GM23338 (cell line): ENCODE measurements around the gene EFR3B. TPM values are rescaled to one million over a fixed set of nuclear protein-coding genes. Genes with fewer than 3 reads are reported as not detected.

Experiments used
- ATAC-seq: fragments of 200-7000 bp; cut with Tn5 transposase; 3 replicates; pipeline ENCODE4 v1.9.1; 2020
- DNase-seq: peaks from one replicate; pipeline ENCODE4 v3.0.0-alpha.2; 2015; ENCODE audit warnings: low spot score
- H2AFZ ChIP-seq: fragments of 200-600 bp; sonication (generic); 2 replicates; pipeline ENCODE4 v1.8.0; 2016; ENCODE audit warnings: antibody characterized with exemption, mild to moderate bottlenecking, moderate library complexity
- H3F3A ChIP-seq: fragments of 200-600 bp; sonication (generic); replicated peaks from 2 replicates; pipeline ENCODE4 v1.8.0; 2017; ENCODE audit warnings: antibody characterized with exemption, mixed run types, low read depth
- H3K27ac ChIP-seq: fragments of 200-600 bp; sonication (generic); 2 replicates; pipeline ENCODE4 v1.6.1; 2016; ENCODE audit warnings: low read depth
- H3K27me3 ChIP-seq: fragments of 200-600 bp; sonication (generic); 2 replicates; pipeline ENCODE4 v1.8.0; 2016; ENCODE audit warnings: mild to moderate bottlenecking, mixed run types, moderate library complexity; ENCODE audit not compliant: insufficient read depth
- H3K36me3 ChIP-seq: fragments of 200-600 bp; sonication (generic); 2 replicates; pipeline ENCODE4 v1.8.0; 2016; ENCODE audit warnings: mild to moderate bottlenecking; ENCODE audit not compliant: insufficient read depth
- H3K4me1 ChIP-seq: fragments of 200-600 bp; sonication (generic); 2 replicates; pipeline ENCODE4 v1.8.0; 2016; ENCODE audit warnings: mild to moderate bottlenecking, moderate library complexity; ENCODE audit not compliant: insufficient read depth
- H3K4me2 ChIP-seq: fragments of 200-600 bp; sonication (generic); 2 replicates; pipeline ENCODE4 v1.7.1; 2017; ENCODE audit warnings: mixed run types
- H3K4me3 ChIP-seq: fragments of 200-600 bp; sonication (generic); 2 replicates; pipeline ENCODE4 v1.6.1; 2016; ENCODE audit warnings: mixed run types
- H3K79me2 ChIP-seq: fragments of 200-600 bp; sonication (generic); replicated peaks from 2 replicates; pipeline ENCODE4 v1.8.0; 2017; ENCODE audit warnings: mild to moderate bottlenecking; ENCODE audit not compliant: insufficient read depth
- H3K9me2 ChIP-seq: fragments of 200-600 bp; sonication (generic); 2 replicates; pipeline ENCODE4 v1.8.0; 2017; ENCODE audit not compliant: insufficient read depth
- H4K20me1 ChIP-seq: fragments of 200-600 bp; sonication (generic); replicated peaks from 2 replicates; pipeline ENCODE4 v1.8.0; 2017; ENCODE audit warnings: mild to moderate bottlenecking; ENCODE audit not compliant: insufficient read depth
- H3K27ac Mint-ChIP-seq: 2 replicates; pipeline ENCODE4 v1.8.0; 2020; ENCODE audit warnings: inconsistent platforms, mild to moderate bottlenecking, moderate library complexity, mixed read lengths
- H3K27me3 Mint-ChIP-seq: 3 replicates; pipeline ENCODE4 v1.8.0; 2022; ENCODE audit warnings: low read depth, mild to moderate bottlenecking, moderate library complexity, mixed read lengths, inconsistent platforms; ENCODE audit not compliant: insufficient read depth, poor library complexity
- H3K36me3 Mint-ChIP-seq: 3 replicates; pipeline ENCODE4 v1.8.0; 2021; ENCODE audit warnings: low read depth, mild to moderate bottlenecking, inconsistent platforms, moderate library complexity, mixed read lengths
- H3K4me1 Mint-ChIP-seq: 3 replicates; pipeline ENCODE4 v1.8.0; 2020; ENCODE audit warnings: mild to moderate bottlenecking, inconsistent platforms, mixed read lengths
- H3K4me3 Mint-ChIP-seq: 3 replicates; pipeline ENCODE4 v1.8.0; 2021; ENCODE audit warnings: moderate library complexity, mild to moderate bottlenecking, inconsistent platforms, mixed read lengths
- H3K9me3 Mint-ChIP-seq: 3 replicates; pipeline ENCODE4 v1.8.0; 2020; ENCODE audit warnings: moderate library complexity, mild to moderate bottlenecking, inconsistent platforms, mixed read lengths
- CREB1 ChIP-seq: fragments of 250-450 bp; sonication (Bioruptor Pico); IDR thresholded peaks from 2 replicates; pipeline ENCODE4 v1.5.0; 2020; ENCODE audit warnings: low read depth, mild to moderate bottlenecking, moderate library complexity
- EZH2 ChIP-seq: fragments of 200-600 bp; sonication (generic); IDR thresholded peaks from one replicate; pipeline ENCODE4 v1.8.0; 2017; ENCODE audit warnings: antibody characterized with exemption, mild to moderate bottlenecking, low read depth; ENCODE audit not compliant: unreplicated experiment
- EZH2phosphoT487 ChIP-seq: fragments of 200-600 bp; sonication (generic); IDR thresholded peaks from one replicate; pipeline ENCODE4 v1.8.1; 2018; ENCODE audit warnings: antibody characterized with exemption; ENCODE audit not compliant: unreplicated experiment
- JUNB ChIP-seq: IDR thresholded peaks from one replicate; pipeline ENCODE4 v1.6.1; 2016; ENCODE audit warnings: antibody characterized with exemption; ENCODE audit not compliant: unreplicated experiment
- NANOG ChIP-seq: IDR thresholded peaks from 2 replicates; pipeline ENCODE4 v1.6.1; 2016; ENCODE audit warnings: antibody characterized with exemption, borderline replicate concordance
- POLR2AphosphoS5 ChIP-seq: IDR thresholded peaks from 2 replicates; pipeline ENCODE4 v1.6.1; 2016; ENCODE audit warnings: antibody characterized with exemption, low read depth
- STAT1 ChIP-seq: IDR thresholded peaks from one replicate; pipeline ENCODE4 v1.6.1; 2016; ENCODE audit warnings: antibody characterized with exemption; ENCODE audit not compliant: unreplicated experiment
- ZNF114 ChIP-seq: fragments of 250-450 bp; sonication (Bioruptor Pico); IDR thresholded peaks from 2 replicates; pipeline ENCODE4 v1.5.0; 2020; ENCODE audit warnings: mild to moderate bottlenecking, moderate library complexity
- ZNF331 ChIP-seq: fragments of 250-450 bp; sonication (Bioruptor Pico); IDR thresholded peaks from 2 replicates; pipeline ENCODE4 v1.5.0; 2020; ENCODE audit warnings: low read depth, mild to moderate bottlenecking, moderate library complexity
- polyA plus RNA-seq: library from polyadenylated mRNA; unstranded; fragments of >200 nt; fragmentation: Nextera tagmentation; extraction: Ambion mirVana; gene quantifications from 2 replicates; pipeline ENCODE4 v1.2.1, GENCODE V29; 2016
- total RNA-seq: library from RNA; depleted of rRNA; stranded (reverse); fragments of >200 nt; shearing (Covaris generic); gene quantifications from 2 replicates; pipeline ENCODE4 v1.2.3, GENCODE V29; 2014
- TF ChIP-seq, protein P1 (sequence below): fragments of 250-450 bp; sonication (Bioruptor Pico); IDR thresholded peaks from 2 replicates; pipeline ENCODE4 v1.5.0; 2020; ENCODE audit warnings: mild to moderate bottlenecking, moderate library complexity
- TF ChIP-seq, protein P2 (sequence below), 2 experiments: fragments of 200-600 bp in 1 of 2; sonication (generic) in 1 of 2; conservative IDR thresholded peaks; 2 replicates each; pipeline versions ENCODE4 v1.5.1 to v1.6.1; 2016 to 2017; ENCODE audit warnings: antibody characterized with exemption in 2 of 2, low read depth in 2 of 2, mild to moderate bottlenecking in 2 of 2, moderate library complexity in 1 of 2
- TF ChIP-seq, protein P3 (sequence below): IDR thresholded peaks from one replicate; pipeline ENCODE4 v1.6.1; 2018; ENCODE audit warnings: antibody characterized with exemption; ENCODE audit not compliant: unreplicated experiment
- TF ChIP-seq, protein P4 (sequence below): IDR thresholded peaks from 2 replicates; pipeline ENCODE4 v1.6.1; 2016; ENCODE audit warnings: antibody characterized with exemption

EFR3B gene
- total and polyA plus RNA-seq, 2 experiments from 2014 or later: 3.3 to 10.7 TPM

DNA sequence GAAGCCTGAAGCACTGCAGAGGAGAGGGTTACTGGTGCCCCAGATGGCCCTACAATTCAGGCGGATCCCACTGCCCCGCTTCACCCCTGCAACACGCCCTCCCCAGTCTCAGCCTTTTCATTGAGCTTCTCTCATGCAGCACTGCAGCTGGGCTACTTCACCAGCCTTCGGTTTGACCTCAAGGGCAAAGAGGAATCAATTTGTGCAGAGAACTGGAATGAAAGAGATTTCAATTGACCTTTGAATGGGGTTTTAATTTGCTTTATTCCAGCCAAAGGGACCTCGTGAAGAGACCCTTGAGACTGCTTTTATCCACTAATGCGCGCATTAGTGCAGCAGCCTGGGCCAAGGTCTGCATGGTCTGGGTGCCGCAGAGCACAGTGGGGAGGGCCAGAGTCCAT, 135.3 kb downstream of the EFR3B start:
- H3K27me3 ChIP-seq: no peaks in the 10 kb centered on the region
- no peaks in the 10 kb centered on the region for H3K9me2 ChIP-seq
- no peak overlapping the region for H3K27ac Mint-ChIP-seq
- H3K4me2 ChIP-seq: no peak overlapping the region
- ATAC-seq: no peak
- DNase-seq: no peak
- H3K36me3 ChIP-seq: no peaks in the 10 kb centered on the region
- H3K27me3 Mint-ChIP-seq: peaks cover 2% of the 10 kb centered on the region
- H4K20me1 ChIP-seq: no peaks in the 10 kb centered on the region
- no peaks in the 10 kb centered on the region for H3K4me1 ChIP-seq
- no peak overlapping the region for H3K27ac ChIP-seq
- no peaks in the 10 kb centered on the region for H3K4me1 Mint-ChIP-seq
- H3K79me2 ChIP-seq: no peaks in the 10 kb centered on the region
- no peaks in the 10 kb centered on the region; the same call in 2 of the 3 replicates for H3K9me3 Mint-ChIP-seq
- H3K4me3 ChIP-seq: no peak overlapping the region
- H2AFZ ChIP-seq: peak overlapping the region; percentile 52; the same call in 1 of the 2 replicates
- H3K4me3 Mint-ChIP-seq: no peak overlapping the region
- H3K36me3 Mint-ChIP-seq: no peaks in the 10 kb centered on the region
- H3F3A ChIP-seq: no peaks in the 10 kb centered on the region
- TF ChIP-seq, protein P1, sequence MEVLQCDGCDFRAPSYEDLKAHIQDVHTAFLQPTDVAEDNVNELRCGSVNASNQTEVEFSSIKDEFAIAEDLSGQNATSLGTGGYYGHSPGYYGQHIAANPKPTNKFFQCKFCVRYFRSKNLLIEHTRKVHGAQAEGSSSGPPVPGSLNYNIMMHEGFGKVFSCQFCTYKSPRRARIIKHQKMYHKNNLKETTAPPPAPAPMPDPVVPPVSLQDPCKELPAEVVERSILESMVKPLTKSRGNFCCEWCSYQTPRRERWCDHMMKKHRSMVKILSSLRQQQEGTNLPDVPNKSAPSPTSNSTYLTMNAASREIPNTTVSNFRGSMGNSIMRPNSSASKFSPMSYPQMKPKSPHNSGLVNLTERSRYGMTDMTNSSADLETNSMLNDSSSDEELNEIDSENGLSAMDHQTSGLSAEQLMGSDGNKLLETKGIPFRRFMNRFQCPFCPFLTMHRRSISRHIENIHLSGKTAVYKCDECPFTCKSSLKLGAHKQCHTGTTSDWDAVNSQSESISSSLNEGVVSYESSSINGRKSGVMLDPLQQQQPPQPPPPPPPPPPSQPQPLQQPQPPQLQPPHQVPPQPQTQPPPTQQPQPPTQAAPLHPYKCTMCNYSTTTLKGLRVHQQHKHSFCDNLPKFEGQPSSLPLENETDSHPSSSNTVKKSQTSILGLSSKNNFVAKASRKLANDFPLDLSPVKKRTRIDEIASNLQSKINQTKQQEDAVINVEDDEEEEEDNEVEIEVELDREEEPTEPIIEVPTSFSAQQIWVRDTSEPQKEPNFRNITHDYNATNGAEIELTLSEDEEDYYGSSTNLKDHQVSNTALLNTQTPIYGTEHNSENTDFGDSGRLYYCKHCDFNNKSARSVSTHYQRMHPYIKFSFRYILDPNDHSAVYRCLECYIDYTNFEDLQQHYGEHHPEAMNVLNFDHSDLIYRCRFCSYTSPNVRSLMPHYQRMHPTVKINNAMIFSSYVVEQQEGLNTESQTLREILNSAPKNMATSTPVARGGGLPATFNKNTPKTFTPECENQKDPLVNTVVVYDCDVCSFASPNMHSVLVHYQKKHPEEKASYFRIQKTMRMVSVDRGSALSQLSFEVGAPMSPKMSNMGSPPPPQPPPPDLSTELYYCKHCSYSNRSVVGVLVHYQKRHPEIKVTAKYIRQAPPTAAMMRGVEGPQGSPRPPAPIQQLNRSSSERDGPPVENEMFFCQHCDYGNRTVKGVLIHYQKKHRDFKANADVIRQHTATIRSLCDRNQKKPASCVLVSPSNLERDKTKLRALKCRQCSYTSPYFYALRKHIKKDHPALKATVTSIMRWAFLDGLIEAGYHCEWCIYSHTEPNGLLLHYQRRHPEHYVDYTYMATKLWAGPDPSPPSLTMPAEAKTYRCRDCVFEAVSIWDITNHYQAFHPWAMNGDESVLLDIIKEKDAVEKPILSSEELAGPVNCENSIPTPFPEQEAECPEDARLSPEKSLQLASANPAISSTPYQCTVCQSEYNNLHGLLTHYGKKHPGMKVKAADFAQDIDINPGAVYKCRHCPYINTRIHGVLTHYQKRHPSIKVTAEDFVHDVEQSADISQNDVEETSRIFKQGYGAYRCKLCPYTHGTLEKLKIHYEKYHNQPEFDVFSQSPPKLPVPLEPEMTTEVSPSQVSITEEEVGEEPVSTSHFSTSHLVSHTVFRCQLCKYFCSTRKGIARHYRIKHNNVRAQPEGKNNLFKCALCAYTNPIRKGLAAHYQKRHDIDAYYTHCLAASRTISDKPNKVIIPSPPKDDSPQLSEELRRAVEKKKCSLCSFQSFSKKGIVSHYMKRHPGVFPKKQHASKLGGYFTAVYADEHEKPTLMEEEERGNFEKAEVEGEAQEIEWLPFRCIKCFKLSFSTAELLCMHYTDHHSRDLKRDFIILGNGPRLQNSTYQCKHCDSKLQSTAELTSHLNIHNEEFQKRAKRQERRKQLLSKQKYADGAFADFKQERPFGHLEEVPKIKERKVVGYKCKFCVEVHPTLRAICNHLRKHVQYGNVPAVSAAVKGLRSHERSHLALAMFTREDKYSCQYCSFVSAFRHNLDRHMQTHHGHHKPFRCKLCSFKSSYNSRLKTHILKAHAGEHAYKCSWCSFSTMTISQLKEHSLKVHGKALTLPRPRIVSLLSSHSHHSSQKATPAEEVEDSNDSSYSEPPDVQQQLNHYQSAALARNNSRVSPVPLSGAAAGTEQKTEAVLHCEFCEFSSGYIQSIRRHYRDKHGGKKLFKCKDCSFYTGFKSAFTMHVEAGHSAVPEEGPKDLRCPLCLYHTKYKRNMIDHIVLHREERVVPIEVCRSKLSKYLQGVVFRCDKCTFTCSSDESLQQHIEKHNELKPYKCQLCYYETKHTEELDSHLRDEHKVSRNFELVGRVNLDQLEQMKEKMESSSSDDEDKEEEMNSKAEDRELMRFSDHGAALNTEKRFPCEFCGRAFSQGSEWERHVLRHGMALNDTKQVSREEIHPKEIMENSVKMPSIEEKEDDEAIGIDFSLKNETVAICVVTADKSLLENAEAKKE (CRISPR knock-in tag): no peak
- TF ChIP-seq POLR2AphosphoS5 (no peak), ZNF114 (CRISPR knock-in tag) (no peak), NANOG (no peak), JUNB (no peak), EZH2 (no peak), CREB1 (CRISPR knock-in tag) (no peak), EZH2phosphoT487 (no peak), STAT1 (no peak), ZNF331 (CRISPR knock-in tag) (no peak)
- TF ChIP-seq, protein P2, sequence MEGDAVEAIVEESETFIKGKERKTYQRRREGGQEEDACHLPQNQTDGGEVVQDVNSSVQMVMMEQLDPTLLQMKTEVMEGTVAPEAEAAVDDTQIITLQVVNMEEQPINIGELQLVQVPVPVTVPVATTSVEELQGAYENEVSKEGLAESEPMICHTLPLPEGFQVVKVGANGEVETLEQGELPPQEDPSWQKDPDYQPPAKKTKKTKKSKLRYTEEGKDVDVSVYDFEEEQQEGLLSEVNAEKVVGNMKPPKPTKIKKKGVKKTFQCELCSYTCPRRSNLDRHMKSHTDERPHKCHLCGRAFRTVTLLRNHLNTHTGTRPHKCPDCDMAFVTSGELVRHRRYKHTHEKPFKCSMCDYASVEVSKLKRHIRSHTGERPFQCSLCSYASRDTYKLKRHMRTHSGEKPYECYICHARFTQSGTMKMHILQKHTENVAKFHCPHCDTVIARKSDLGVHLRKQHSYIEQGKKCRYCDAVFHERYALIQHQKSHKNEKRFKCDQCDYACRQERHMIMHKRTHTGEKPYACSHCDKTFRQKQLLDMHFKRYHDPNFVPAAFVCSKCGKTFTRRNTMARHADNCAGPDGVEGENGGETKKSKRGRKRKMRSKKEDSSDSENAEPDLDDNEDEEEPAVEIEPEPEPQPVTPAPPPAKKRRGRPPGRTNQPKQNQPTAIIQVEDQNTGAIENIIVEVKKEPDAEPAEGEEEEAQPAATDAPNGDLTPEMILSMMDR (conservative IDR thresholded peaks at IDR 0.05; ENCODE audit: low read depth in 2 of 2): no peak
- TF ChIP-seq, protein P3, sequence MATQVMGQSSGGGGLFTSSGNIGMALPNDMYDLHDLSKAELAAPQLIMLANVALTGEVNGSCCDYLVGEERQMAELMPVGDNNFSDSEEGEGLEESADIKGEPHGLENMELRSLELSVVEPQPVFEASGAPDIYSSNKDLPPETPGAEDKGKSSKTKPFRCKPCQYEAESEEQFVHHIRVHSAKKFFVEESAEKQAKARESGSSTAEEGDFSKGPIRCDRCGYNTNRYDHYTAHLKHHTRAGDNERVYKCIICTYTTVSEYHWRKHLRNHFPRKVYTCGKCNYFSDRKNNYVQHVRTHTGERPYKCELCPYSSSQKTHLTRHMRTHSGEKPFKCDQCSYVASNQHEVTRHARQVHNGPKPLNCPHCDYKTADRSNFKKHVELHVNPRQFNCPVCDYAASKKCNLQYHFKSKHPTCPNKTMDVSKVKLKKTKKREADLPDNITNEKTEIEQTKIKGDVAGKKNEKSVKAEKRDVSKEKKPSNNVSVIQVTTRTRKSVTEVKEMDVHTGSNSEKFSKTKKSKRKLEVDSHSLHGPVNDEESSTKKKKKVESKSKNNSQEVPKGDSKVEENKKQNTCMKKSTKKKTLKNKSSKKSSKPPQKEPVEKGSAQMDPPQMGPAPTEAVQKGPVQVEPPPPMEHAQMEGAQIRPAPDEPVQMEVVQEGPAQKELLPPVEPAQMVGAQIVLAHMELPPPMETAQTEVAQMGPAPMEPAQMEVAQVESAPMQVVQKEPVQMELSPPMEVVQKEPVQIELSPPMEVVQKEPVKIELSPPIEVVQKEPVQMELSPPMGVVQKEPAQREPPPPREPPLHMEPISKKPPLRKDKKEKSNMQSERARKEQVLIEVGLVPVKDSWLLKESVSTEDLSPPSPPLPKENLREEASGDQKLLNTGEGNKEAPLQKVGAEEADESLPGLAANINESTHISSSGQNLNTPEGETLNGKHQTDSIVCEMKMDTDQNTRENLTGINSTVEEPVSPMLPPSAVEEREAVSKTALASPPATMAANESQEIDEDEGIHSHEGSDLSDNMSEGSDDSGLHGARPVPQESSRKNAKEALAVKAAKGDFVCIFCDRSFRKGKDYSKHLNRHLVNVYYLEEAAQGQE: no peak
- TF ChIP-seq, protein P4, sequence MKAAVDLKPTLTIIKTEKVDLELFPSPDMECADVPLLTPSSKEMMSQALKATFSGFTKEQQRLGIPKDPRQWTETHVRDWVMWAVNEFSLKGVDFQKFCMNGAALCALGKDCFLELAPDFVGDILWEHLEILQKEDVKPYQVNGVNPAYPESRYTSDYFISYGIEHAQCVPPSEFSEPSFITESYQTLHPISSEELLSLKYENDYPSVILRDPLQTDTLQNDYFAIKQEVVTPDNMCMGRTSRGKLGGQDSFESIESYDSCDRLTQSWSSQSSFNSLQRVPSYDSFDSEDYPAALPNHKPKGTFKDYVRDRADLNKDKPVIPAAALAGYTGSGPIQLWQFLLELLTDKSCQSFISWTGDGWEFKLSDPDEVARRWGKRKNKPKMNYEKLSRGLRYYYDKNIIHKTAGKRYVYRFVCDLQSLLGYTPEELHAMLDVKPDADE: no peak
